Measurements from ENCODE around the gene HSPB6.

HSPB6 gene

DNA sequence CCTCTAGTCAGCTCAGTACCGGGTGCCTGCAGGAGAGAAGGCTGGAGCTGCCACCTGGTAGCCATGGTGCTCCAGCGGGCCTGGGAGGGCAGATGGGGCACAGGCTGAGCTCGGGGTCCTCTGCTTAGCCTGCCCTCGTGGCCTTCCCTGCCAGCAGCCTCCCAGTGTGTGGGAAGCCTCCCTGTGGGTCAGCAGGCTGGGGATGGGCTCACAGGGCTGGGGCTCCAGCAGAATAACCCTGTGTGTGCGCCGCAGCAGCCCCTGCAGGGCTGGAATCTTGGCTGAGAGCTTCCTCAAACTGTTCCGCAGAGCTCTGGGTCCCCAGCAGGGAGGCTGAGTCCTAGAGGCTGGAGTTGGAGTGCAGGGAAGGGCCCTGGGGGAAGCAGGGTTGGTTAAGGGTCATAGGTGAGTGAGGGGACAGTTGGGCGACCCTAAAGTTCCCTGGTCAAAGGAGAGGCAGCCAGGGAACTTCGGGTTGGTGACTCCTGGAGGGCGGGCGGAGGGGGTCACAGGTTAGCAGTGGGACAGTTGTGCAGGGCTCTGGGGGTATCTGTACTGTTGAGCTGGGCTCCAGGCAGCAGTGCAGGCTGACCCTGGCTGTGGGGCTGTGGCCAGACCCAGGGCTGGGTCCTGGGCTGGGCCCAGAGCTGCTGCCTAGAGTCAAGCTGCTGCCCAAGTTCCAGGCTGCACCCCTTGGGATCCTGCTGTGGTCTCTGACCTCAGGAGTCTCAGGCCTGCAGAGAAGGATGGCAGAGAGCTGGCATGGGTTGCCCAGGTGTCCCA, 32.6 kb upstream of the HSPB6 start:
- H3K4me1 ChIP-seq (ENCODE audit: insufficient read depth, low read length, severe bottlenecking), result no peaks in the 10 kb centered on the region
- no peaks in the 10 kb centered on the region for H3K9me3 ChIP-seq (ENCODE audit: low read length)
- H4K20me1 ChIP-seq (ENCODE audit: insufficient read depth, low read length), result no peaks in the 10 kb centered on the region
- no peaks in the 10 kb centered on the region; the same call in 1 of the 2 replicates for H3F3A ChIP-seq (ENCODE audit: insufficient read depth, low read length)
- H3K9ac ChIP-seq (ENCODE audit: low read length), result no peak overlapping the region
- H2AFZ ChIP-seq (ENCODE audit: low read length), result no peak overlapping the region
- H3K27ac ChIP-seq (ENCODE audit: low read depth, low read length, poor library complexity, severe bottlenecking), result no peak overlapping the region
- TF ChIP-seq EZH2 (IDR thresholded peaks at IDR 0.05; ENCODE audit: borderline replicate concordance, low read length), result no peak
- TF ChIP-seq, protein P1, sequence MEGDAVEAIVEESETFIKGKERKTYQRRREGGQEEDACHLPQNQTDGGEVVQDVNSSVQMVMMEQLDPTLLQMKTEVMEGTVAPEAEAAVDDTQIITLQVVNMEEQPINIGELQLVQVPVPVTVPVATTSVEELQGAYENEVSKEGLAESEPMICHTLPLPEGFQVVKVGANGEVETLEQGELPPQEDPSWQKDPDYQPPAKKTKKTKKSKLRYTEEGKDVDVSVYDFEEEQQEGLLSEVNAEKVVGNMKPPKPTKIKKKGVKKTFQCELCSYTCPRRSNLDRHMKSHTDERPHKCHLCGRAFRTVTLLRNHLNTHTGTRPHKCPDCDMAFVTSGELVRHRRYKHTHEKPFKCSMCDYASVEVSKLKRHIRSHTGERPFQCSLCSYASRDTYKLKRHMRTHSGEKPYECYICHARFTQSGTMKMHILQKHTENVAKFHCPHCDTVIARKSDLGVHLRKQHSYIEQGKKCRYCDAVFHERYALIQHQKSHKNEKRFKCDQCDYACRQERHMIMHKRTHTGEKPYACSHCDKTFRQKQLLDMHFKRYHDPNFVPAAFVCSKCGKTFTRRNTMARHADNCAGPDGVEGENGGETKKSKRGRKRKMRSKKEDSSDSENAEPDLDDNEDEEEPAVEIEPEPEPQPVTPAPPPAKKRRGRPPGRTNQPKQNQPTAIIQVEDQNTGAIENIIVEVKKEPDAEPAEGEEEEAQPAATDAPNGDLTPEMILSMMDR (IDR thresholded peaks at IDR 0.05; ENCODE audit: low read length), result no peak
- no peak overlapping the region for H3K4me3 ChIP-seq (ENCODE audit: low read depth, low read length, poor library complexity, severe bottlenecking)
- H3K36me3 ChIP-seq (ENCODE audit: insufficient read depth, low read length), result peaks cover 4% of the 10 kb centered on the region
- no peaks in the 10 kb centered on the region for H3K79me2 ChIP-seq (ENCODE audit: insufficient read depth, low read length)
- H3K9me2 ChIP-seq (ENCODE audit: low read depth, low read length), result no peaks in the 10 kb centered on the region
- no peaks in the 10 kb centered on the region for H3K27me3 ChIP-seq (ENCODE audit: insufficient read depth, low read length)
- H3K4me2 ChIP-seq (ENCODE audit: low read length), result no peak overlapping the region

DNA sequence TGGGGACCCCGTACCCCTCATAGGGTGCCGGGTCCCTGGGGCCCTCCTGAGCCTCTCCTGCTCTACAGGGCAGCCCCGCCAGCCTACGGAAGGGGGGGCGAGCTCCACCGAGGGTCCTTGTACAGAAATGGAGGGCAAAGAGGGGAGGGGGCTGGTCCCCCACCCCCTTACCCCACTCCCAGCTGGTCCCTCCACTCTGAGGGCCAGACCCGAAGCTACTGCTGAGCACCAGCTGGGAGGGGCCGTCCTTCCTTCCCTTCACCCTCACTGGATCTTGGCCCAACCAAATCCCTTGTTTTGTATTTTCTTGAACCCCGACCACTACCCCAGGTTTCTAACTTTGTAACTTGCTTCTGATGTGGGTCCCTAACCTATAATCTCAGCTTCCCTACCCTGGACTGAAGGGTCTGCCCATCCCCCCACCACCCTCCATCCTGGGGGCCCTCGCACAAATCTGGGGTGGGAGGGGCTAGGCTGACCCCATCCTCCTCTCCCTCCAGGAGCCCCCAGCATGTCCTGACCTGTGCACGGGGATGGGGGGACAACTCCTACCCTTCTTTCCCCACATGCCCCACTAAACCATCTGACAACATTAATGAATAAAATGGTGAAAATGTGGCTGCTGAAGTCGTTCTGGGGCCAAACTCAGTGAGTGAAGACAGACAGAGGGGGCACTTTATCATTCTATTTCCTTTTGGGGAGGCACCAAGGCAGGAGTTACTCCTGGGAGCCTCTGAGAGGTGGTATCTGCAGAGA, 31.6 kb upstream of the HSPB6 start:
- Histone ChIP-seq H3K9me3 (ENCODE audit: low read length) (no peaks in the 10 kb centered on the region), H3K27ac (ENCODE audit: low read depth, low read length, poor library complexity, severe bottlenecking) (no peak overlapping the region), H3K79me2 (ENCODE audit: insufficient read depth, low read length) (no peaks in the 10 kb centered on the region), H3K9me2 (ENCODE audit: low read depth, low read length) (no peaks in the 10 kb centered on the region), H4K20me1 (ENCODE audit: insufficient read depth, low read length) (no peaks in the 10 kb centered on the region), H3K4me1 (ENCODE audit: insufficient read depth, low read length, severe bottlenecking) (no peaks in the 10 kb centered on the region), H3K9ac (ENCODE audit: low read length) (no peak overlapping the region), H3F3A (ENCODE audit: insufficient read depth, low read length) (no peaks in the 10 kb centered on the region; the same call in 1 of the 2 replicates), H3K36me3 (ENCODE audit: insufficient read depth, low read length) (peaks cover 4% of the 10 kb centered on the region), H3K4me3 (ENCODE audit: low read depth, low read length, poor library complexity, severe bottlenecking) (no peak overlapping the region), H3K27me3 (ENCODE audit: insufficient read depth, low read length) (no peaks in the 10 kb centered on the region), H3K4me2 (ENCODE audit: low read length) (no peak overlapping the region), H2AFZ (ENCODE audit: low read length) (no peak overlapping the region)
- no peak for TF ChIP-seq EZH2 (IDR thresholded peaks at IDR 0.05; ENCODE audit: borderline replicate concordance, low read length)
- TF ChIP-seq, protein P1 (IDR thresholded peaks at IDR 0.05; ENCODE audit: low read length), result no peak

DNA sequence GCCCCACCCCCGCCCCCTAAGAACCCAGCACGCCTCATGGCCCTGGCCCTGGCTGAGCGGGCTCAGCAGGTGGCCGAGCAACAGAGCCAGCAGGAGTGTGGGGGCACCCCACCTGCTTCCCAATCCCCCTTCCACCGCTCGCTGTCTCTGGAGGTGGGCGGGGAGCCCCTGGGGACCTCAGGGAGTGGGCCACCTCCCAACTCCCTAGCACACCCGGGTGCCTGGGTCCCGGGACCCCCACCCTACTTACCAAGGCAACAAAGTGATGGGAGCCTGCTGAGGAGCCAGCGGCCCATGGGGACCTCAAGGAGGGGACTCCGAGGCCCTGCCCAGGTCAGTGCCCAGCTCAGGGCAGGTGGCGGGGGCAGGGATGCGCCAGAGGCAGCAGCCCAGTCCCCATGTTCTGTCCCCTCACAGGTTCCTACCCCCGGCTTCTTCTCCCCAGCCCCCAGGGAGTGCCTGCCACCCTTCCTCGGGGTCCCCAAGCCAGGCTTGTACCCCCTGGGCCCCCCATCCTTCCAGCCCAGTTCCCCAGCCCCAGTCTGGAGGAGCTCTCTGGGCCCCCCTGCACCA, 30.5 kb upstream of the HSPB6 start:
- peaks cover 11% of the 10 kb centered on the region for H3K36me3 ChIP-seq (ENCODE audit: insufficient read depth, low read length)

More for the DNA sequence above, 30.5 kb upstream of the HSPB6 start:
- Histone ChIP-seq H4K20me1 (ENCODE audit: insufficient read depth, low read length) (no peaks in the 10 kb centered on the region), H3K4me3 (ENCODE audit: low read depth, low read length, poor library complexity, severe bottlenecking) (no peak overlapping the region), H3K9me3 (ENCODE audit: low read length) (no peaks in the 10 kb centered on the region), H3K79me2 (ENCODE audit: insufficient read depth, low read length) (no peaks in the 10 kb centered on the region), H3K4me2 (ENCODE audit: low read length) (no peak overlapping the region), H3K9me2 (ENCODE audit: low read depth, low read length) (no peaks in the 10 kb centered on the region), H3K4me1 (ENCODE audit: insufficient read depth, low read length, severe bottlenecking) (no peaks in the 10 kb centered on the region), H3K27ac (ENCODE audit: low read depth, low read length, poor library complexity, severe bottlenecking) (no peak overlapping the region), H3K27me3 (ENCODE audit: insufficient read depth, low read length) (no peaks in the 10 kb centered on the region), H2AFZ (ENCODE audit: low read length) (no peak overlapping the region), H3F3A (ENCODE audit: insufficient read depth, low read length) (no peaks in the 10 kb centered on the region; the same call in 1 of the 2 replicates), H3K9ac (ENCODE audit: low read length) (no peak overlapping the region)
- TF ChIP-seq EZH2 (IDR thresholded peaks at IDR 0.05; ENCODE audit: borderline replicate concordance, low read length), result no peak
- TF ChIP-seq, protein P1 (IDR thresholded peaks at IDR 0.05; ENCODE audit: low read length), result no peak

Measured in OCI-LY1 (cell line).